ENCODE data around the gene RAB3B.
A peak's percentile ranks its signal among the peaks of the same experiment; 100 is the strongest.
"Not testable (repeated sequence)": the region's sequence is repeated elsewhere in the genome, so short reads cannot be mapped to it uniquely, and the experiment has no call there.

RAB3B gene

GRCh38 chr1:51919684-51920083, 70.8 kb downstream of the RAB3B start:
- DNase-seq (ENCODE audit: low read depth): no peak

- DNase-seq (ENCODE audit: low read depth): no peak
Observed at GRCh38 chr1:51916587-51917405, 73.7 kb downstream of the RAB3B start.

DNA sequence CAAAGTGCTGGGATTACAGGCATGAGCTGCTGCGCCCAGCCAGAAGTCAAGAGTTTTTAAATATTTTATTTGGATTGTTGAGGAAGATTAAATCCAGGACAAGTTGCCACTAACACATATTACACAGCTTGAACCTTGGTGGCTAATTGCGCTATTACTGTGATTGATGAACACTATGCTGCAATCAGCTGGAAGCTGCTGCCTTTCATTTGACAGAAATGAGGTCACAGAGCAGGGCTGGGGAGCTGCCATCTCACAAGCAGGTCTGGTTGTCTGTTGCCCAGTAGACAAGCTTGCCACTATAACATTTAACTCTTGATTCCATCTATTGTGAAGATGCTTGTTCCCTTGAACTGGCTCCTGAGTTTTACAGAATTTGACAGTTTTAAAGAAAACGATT, 74.5 kb downstream of the RAB3B start:
- no peak for DNase-seq (ENCODE audit: low read depth)

GRCh38 chr1:51912881-51913280, 77.6 kb downstream of the RAB3B start:
- no peak for DNase-seq (ENCODE audit: low read depth)

DNA sequence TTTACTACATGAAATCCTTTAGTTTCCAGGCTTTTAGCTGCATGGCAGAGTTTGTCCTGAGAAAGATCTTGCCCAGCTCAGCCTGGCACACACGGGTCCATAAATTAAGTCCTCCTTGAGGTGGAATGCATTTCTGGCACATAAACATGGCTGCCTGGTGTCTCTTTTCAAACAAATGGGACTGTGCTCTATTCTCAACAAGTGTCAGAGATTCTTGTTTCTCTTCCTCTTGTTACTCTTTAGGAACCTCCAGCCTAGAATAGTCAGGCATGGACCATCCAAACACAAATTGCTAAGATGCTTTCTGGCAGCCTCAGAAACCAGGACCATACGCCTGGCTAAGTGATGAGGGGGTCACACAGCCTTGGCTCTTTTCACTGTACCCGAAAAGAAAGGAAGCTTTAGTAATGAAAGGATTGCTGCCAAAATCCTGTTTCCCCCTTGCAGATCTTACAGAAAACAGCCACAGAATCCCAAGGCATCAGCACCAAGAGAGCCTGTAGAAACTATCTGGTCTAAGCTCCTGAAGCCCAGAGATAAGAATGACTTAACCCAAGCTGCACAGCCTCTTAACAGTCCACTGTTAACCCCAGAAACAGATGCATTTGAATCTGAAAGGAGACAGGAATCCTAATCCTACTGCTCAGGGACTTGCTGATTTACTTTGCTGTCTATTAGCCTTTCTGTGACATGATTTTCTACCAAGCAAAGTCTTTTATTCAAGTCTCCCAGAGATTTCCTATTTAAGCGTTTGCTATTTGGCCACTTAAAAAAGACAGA, 80.1 kb downstream of the RAB3B start:
- DNase-seq (ENCODE audit: low read depth): no peak

GRCh38 chr1:51908499-51908898, 82.0 kb downstream of the RAB3B start:
- no peak for DNase-seq (ENCODE audit: low read depth)

GRCh38 chr1:51907079-51907702, 83.3 kb downstream of the RAB3B start:
- DNase-seq (ENCODE audit: low read depth): no peak

DNA sequence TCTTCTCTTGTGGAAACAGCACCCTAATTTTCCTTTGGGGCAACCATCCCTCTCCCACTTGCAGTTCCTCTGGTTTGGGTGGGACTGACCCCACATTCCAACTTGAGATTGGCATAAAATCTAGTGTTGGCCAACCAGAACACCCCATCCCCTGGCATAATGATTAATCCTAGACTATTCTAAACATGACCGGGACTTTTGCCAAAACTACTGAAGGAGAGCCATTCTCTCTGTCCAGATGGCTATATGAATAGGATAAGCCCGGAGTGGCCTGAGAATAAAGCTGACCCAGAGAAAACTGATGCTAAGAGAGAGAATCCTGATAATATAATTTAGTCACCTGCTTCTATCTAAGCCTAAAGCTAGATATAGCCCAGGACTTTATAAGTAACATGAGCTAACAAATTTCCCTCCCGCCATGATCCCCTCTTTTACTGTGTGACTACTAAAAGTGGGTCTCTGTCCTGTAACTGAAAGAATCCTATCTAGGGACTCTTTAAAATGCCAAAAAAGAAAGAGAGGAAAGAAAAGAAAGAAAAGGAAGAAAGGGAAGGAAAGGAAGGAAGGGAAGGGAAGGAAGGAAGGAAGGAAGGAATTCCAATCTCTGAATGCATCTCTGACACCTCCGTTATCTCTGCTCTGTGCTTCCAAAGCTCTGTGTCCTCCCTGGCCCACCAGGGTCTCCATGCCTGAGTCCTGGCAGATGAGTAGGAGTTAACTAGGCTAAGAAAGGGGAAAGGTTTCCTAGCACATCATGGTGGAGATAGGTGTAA, 84.0 kb downstream of the RAB3B start:
- no peak for DNase-seq (ENCODE audit: low read depth)

DNA sequence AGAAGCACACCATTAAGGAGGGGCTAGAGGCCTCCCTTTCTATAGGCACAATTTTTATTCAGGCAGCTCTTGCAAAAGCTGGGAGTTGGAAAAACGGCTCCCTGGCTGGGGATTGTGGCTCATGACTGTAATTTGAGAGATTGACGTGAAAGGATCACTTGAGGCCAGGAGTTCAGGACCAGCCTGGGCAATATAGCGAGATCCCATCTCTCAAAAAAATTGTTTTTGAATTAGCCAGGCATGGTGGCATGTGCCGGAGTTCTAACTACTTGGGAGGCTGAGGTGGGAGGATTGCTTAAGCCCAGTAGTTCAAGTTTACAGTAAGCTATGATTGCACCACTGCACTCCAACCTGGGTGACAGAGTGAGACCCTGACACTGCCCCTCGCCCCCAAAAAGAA, 88.0 kb downstream of the RAB3B start:
- DNase-seq (ENCODE audit: low read depth): no peak

- no peak for DNase-seq (ENCODE audit: low read depth)
Observed at GRCh38 chr1:51901151-51901550, 89.3 kb downstream of the RAB3B start.

DNA sequence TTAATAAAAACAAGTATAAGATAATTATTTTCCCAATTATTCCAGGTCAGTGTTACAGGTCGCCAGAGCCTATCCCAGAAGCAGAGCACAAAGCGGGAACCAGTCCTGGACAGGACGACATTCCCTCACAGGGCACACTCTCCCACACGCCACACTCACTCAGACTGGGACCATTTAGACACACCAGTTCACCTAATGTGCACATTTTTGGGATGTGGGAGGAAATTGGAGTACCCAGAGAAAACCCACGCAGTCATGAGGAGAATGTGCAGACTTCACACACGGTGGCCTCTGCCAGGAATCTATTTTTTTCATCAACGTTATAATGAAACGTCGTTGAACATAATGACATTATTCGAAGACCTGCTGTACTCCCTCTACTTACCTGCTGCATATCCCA, 91.5 kb downstream of the RAB3B start:
- no peak for DNase-seq (ENCODE audit: low read depth)

DNA sequence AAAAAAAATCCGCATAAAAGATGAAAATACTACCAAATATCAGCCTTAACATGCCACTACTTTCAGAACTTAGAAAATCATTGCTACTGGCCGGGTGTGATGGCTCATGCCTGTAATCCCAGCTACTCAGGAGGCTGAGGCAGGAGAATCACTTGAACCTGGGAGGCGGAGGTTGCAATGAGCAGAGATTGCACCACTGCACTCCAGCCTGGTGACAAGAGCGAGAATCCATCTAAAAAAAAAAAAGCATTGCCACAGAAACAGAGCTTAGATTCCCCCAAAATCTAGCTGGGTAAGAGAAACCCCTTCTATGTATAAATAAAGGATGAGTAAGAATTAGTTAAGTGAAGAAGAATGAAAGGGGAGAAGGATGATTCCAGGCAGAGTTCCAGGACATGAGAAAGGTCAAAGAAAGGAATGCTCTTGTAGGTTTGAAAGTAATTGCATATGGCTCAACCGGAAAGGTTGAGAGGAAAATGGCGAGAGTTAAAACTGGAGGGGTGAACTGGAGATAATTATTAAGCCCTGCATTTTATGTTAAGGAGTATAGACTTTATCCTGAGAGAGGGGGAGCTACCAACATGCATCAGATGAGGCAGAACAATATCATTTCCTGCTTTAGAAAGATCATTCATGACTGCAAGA, 92.3 kb downstream of the RAB3B start:
- no peak for DNase-seq (ENCODE audit: low read depth)

DNA sequence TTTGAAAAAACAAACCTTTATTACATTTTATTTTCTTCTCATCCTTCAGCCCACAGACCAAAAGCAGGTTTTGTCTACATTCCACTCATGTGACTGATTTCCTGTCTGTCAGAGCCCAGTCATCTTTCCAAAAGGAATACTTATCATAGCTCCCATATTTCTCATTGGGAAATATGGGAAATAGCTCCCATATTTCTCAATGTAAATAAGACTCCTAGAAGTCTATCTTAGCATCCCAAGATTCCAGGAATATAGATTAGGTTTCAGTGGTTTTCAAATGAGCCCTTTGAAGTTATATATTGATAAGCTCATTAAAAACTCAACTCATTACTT, 92.8 kb downstream of the RAB3B start:
- no peak for DNase-seq (ENCODE audit: low read depth)

GRCh38 chr1:51894748-51895147, 95.8 kb downstream of the RAB3B start:
- not testable (repeated sequence) for DNase-seq (ENCODE audit: low read depth)

GRCh38 chr1:51878616-51879336, 111.7 kb downstream of the RAB3B start, which contains the start of gene NRDC:
TSS of gene NRDC (minus strand) at chr1:51878727. CDS start at chr1:51878615, 112 bp downstream.
- peak; percentile 97 for DNase-seq (ENCODE audit: low read depth)

- DNase-seq (ENCODE audit: low read depth): no peak
Observed at GRCh38 chr1:51878308-51878615, 112.2 kb downstream of the RAB3B start.

GRCh38 chr1:51877434-51878307, 112.8 kb downstream of the RAB3B start:
- DNase-seq (ENCODE audit: low read depth): no peak

DNA sequence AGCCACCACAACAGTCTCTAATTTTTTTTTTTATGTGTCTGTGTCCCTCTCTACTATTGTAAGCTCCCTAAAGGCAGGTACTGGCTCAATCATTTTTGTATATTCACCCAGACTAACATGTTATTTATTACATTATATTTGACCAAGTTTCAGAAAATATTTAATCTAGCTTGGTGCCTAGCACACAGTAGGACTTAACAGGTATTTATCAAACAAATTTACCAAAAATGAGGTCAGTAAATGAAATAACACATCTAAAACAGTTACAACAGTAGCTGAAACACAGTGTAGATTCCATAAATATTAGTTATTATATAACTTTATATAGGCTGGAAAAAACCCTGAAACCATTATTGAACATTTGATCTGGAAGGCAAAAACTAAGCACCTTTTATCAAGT, 114.7 kb downstream of the RAB3B start:
- DNase-seq (ENCODE audit: low read depth): no peak

DNA sequence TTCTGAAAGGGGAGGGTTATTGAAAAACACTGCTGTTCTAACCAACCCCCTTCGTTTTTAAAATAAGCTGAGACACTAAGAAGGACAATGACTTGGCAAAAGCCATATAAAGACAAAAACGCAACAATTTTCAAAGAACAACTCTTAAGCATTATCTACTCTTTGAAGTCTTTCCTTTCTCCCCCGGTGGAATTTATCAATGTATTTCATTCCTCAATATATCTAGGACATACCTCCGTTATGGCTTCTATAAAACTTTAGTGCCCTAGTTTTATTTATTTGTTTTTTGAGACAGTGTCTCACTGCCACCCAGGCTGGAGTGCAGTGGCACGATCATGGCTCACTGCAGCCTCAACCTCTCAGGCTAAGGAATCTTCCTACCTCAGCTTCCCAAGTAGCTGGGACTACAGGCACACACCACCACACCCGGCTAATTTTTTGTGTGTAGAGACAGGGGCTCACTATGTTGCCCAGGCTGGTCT, 115.2 kb downstream of the RAB3B start:
- DNase-seq (ENCODE audit: low read depth): no peak

DNA sequence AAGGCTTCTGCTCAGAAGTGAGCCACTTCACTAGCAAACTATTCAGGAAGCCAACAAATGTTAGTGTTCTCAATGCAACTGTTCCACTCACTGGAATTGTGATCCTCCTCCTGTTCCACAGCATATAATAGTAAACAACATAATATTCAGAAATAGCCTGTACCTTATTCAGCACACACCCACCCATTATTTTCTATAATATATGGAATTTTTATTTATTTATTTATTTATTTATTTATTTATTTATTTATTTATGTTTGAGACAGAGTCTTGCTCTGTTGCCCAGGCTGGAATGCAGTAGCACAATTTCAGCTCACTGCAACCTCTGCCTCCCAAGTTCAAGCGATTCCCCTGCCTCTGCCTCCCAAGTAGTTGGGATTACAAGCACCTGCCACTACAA, 117.2 kb downstream of the RAB3B start:
- not testable (repeated sequence) for DNase-seq (ENCODE audit: low read depth)

All from activated T-cell treated with anti-CD3 and anti-CD28 coated beads for 48 hours (primary cell).